Loucy (cell line): ENCODE data around the gene TEX14.

Source experiments
- CTCF ChIP-seq: fragments of 200-600 bp; sonication (generic); conservative IDR thresholded peaks from 2 replicates; pipeline ENCODE4 v1.5.1; 2014; ENCODE audit warnings: mild to moderate bottlenecking, antibody characterized with exemption, low read length
- EZH2phosphoT487 ChIP-seq: fragments of 200-600 bp; IDR thresholded peaks from 2 replicates; pipeline ENCODE4 v1.6.1; 2018; ENCODE audit warnings: antibody characterized with exemption, mild to moderate bottlenecking, moderate library complexity, borderline replicate concordance

GRCh38 chr17:58564971-58565370, 126.9 kb downstream of the TEX14 start:
- TF ChIP-seq EZH2phosphoT487 (no peak), CTCF (no peak)
